CD4-positive, alpha-beta T cell treated with Interleukin-12 subunit alpha and Interleukin-12 subunit beta, for 1 hour (primary cell): ENCODE data around the gene ALDOA.
"Not testable (repeated sequence)": the region's sequence is repeated elsewhere in the genome, so short reads cannot be mapped to it uniquely, and the experiment has no call there.

Source experiments
- DNase-seq: peaks from one replicate; pipeline ENCODE4 v3.0.0-alpha.2; 2020

The ALDOA gene

DNA sequence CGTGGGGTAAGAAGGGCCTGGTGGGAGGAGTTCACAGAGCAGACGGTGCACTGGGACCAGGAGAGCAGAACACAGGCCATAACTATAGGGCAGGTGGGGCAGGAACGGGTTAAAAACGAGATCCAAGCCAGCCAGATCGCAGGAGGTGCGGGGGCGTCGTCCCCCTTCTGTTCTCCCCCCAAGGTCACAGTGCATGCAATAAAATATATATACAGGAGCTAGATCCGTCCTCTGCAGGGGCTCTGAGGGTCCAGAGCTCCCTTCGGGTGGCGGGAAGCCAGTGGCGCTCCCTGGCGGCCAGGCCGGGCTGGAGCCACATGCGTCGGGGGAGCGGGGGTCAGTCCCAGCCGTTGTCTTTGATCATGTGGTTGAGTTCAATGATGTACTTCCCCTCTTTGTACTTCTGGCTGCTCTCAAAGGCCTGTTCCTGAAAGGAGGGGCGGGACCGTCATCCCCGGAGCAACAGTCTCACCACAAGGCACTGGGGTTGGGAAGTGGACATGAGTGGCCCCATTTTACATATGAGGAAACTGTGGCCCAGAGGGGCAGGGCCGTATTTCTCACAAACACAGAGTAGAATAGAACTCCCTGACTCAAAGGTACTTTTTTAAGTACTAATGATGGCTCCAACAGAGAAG lies 26.9 kb downstream of the ALDOA start:
- peak; percentile 80 for DNase-seq

GRCh38 chr16:30094541-30095165 lies 29.1 kb downstream of the ALDOA start:
- DNase-seq: no peak

- peak; percentile 17 for DNase-seq
Measured at GRCh38 chr16:30095166-30096078, 29.9 kb downstream of the ALDOA start.

DNA sequence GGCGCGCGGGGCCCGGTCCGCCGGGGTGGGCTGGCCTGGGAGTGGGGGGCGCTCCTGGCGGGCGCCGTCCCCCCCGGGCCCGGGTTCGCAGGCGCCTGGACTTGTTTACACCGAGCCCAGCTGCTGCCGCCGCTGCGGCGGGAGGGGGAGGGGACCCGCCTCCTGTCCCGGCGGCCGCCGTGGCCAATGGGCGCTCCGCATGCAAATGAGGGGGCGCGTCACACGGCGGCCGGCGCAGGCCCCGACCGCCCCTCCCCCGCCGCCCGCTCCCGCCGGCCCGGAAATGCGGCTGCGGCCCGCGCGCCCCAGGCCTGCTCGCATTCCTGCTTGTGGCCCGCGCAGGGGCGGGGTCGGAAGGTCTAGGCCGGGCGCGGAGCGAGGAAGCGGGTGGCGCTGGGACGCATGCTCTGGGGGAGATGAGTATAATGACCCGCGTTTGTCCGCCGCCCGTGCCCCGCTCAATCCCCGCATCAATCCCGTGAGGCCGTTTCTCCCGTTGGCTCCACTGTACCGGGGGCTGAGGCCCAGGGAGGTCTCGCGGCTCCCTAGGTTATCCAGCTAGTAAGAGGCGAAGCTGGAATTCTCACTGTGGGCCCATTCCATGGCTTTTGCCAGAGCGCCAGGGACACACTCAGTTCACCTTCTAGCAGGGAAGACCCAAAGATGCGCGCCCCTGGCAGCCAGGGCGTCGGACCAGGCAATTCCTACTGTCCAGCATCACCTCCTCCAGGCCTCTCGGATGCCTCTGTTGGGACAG lies 30.7 kb downstream of the ALDOA start, which contains the start of gene YPEL3:
YPEL3 (minus strand) TSS at position 109 of the 757 bp plus-strand sequence. CDS start 731 bp downstream, outside the sequence.
- peak; percentile 92 for DNase-seq

DNA sequence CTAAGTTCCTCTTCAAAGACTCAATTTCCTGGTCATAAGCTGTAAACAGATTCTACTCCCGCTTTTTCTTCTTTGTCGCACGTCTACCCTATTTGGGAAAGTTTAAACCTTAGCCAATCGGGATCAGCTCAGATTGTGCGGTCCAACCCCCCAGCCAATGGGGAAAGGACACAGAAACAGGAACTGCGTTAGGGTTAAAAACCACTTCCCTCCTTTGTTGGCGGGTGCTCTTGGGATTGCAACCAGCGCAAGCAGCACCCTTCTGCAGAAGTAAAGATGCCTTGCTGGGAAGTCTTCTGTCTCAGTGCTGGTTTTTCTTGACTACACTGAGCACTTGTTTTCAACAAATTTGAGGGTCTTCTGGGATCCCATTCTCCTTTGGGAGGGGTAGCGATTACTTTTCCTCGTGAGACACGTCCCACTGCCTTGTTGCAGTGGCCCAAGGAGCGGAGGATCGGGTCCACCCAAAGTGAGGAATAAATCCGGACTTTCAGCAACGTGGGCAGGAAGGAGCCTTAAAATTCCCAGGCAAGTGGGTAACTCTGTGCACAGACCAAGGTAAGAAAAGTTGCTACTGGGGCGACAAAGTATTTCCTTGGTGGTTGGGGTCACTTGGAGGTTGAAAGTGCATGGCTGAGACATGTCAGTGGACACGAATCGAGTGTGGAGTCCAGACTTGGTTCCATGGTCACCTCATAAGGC lies 31.5 kb downstream of the ALDOA start:
- peak; percentile 28 for DNase-seq

- no peak for DNase-seq
Measured at GRCh38 chr16:30104090-30104489, 38.5 kb downstream of the ALDOA start.

DNA sequence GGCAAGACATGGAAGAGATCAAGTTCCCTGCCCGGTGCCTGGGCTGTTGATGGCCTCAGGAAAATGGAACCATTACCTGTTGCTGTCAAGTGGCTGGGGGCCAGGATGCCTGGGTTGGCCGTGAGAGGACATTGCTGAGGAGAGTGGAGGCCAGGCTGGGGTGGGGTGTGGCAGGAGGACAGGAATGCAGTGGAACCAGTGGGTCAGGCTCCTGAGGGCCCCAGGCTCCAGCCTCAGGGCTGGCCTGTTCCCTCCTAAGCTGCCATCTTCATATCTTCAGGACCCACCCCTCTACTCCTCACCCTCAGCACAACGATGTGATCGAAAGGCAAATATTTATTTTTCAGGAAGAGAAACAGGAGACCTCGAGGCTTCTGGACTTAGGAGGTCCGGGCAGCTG lies 38.9 kb downstream of the ALDOA start:
- DNase-seq: no peak

DNA sequence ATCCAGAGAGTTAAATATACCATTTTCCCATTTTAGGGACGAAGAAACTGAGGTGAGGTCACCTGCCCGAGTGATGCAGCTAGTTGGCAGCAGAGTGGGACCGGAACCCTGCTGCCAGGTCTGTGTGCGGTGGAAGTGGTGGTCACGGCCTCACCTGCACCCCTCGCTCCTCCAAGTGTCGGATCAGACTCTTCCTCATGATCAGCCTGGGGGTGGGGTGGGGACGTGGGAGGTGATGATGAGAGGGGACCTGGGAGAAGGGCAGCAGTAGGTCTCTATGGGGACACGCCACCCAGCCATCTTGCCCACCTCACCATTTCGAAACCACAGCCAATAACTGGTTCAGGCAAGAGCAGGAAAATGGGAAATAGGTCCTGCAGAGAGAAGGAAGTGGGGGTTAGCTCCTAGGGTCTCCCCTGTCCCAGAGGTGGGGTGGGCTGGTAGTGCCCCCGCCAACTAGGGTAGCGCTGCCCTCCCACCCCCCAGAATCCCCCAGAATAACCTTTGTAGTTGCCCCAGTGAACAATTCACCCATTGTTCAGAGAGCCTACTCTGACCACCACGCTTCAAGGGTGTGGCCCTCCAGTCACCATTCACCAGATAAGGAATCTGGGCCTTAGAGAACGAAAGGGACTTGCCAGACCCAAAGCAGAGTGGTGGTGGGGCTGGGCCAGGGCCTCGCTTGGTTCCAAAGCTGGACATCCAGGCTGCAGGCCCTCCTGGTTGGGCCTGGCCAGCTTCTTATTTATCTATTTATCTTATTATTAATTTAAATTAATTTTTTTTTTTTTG lies 42.7 kb downstream of the ALDOA start:
- DNase-seq: no peak

GRCh38 chr16:30110661-30111060 lies 45.1 kb downstream of the ALDOA start:
- DNase-seq: no peak

DNA sequence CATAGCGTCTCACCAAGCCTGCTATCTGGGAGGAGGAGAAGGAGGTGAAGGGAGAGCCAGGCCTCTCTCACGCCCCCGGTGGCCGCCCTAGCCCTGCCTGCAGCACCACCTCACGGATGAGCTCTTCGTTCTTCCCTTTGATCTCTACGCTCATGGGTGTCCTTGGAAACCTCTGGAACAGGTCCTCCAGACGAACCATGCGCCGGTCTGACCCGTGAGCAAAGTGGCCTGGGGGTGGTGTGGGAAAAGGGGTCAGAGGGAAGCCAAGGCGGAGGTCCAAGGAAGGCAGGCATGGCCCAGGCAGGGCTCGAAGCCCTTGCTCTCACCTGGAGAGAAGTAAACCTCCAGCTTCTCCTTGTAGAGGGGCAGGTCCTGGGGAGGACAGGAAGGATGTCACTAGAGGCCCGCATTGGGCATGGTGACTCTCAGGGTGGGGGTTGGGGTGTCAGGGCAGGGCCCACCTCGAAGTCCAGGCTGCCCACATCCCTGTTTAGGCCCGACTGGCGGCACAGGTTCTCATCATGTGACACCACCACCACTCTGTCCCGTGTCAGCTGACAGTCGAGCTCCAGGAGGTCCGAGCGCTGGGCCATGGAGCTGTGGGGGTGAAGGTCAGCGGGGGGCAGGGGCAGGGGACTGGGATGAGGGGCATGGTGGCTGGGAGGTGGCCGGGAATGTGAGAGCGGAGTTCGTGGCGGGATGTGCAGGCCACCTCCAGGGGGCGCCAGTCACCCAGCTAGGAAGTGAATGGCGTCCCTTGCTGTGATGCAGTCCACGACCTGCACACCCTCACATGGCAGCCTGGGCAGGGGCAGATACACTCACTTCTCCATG lies 46.9 kb downstream of the ALDOA start:
- DNase-seq: peak; percentile 62

DNA sequence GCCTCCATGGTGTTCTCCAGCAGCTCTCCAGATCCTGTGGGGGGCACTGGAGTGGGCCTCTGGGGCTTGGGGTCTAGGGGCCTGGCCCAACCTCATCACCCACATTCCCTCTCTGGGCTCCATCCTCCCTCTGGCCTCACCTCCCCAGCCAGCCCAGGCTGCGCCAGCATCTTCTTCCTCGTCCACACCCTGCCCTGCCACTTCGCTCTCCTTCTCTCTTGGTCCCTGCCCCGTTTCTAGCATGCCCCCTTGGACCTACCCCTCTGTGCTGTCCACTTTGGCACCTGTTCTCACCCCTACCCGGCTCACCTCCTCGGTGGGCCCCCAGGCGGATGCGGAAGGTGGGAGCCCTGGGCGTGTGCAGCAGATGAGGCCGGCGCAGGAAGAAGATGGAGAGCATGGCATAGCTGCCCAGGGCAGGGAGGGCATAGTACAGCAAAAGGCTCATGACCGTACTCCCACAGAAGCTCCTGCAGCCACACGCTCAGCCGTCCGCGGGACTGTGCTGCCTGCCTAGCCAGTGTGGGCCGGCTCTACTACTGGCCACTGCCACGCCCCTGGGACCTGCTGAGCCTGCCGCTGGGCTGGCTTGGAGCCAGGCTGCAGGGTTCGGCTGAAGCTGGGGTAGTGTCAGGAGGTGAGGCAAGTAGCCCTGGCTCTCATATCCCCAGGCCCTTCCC lies 47.6 kb downstream of the ALDOA start, which contains the start of gene GDPD3:
GDPD3 (minus strand) TSS at position 507 of the 680 bp plus-strand sequence; CDS start at position 448, 59 bp downstream.
- DNase-seq: no peak

GRCh38 chr16:30113711-30114333 lies 48.3 kb downstream of the ALDOA start:
- DNase-seq: no peak

GRCh38 chr16:30114411-30114810 lies 48.9 kb downstream of the ALDOA start:
- no peak for DNase-seq

DNA sequence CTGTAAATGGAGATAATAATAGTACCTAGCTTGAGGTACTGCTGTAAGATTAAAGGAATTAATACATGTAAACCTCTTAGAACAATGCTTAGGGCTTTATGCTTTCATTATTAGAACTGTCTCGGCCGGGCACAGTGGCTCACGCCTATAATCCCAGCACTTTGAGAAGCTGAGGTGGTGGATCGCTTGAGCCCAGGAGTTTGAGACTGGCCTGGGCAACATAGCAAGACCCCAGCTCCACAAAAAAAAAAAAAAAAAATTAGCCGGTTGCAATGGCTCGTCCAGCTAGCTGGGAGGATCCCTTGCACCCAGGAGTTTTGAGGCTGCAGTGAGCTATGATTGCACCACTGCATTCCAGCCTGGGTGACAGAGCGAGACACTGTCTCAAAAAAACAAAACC lies 49.3 kb downstream of the ALDOA start:
- not testable (repeated sequence) for DNase-seq

- DNase-seq: peak; percentile 42
Measured at GRCh38 chr16:30115238-30115637, 49.7 kb downstream of the ALDOA start.

DNA sequence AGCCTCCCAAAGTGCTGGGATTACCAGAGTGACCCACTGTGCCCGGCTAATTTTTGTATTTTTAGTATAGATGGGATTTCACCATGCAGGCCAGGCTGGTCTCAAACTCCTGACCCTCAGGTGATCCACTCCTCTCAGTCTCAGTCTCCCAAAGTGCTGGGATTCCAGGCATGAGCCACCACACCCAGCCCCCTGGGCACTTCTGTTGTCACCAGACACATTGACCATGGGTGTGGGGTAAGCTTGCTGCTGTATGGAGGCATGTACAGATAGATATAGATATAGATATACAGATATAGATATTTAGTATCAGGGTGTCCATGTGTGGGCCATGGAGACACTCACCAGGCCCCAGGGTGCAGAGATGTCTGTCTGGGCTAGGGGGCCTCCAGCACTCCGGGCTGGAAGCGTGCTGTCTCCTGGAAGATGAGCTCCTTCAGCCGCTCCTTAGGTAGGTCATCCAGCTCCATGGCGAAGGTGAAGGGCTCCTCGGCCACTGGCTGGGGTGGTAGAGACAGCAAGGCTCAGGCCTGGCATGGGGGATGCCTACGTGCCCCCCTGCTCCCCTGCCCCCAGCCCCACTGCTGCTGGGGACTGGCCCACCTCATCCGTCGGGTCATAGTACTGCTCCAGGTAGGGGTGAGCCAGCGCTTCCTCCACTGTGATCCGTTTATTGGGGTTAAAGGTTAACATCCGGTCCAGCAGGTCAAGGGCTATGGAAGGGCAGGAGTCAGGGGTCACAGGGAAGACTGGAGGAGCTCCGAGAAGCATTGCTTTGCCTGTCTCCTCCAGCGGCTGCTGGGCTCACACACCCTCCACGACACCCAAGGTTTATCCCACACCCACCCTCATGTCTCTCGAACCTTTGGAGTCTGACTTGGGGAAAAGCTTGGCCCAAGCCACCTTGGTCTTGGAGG lies 51.0 kb downstream of the ALDOA start:
- DNase-seq: no peak

- DNase-seq: no peak
Measured at GRCh38 chr16:30117768-30118167, 52.2 kb downstream of the ALDOA start.

DNA sequence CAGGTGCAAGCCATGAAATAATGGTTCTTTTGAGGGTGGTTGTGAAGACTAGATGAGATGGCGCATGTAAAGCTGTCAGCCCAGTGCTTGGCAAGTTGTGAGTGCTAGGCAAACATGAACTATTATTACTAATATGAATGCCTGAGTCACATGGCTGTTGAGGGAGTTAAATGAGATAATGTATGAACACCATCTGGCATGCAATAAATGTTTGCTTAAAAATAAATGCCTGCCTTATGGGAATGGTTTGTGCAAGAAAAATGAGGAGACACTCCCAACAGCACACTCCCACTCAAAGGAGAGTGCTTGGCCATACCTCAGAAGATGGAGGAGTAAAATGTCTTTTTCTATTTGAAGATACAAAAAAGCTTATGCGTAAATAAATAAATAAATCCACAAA lies 53.9 kb downstream of the ALDOA start:
- no peak for DNase-seq
